Lower leg skin (tissue), 3 donors: ENCODE results near the gene MRPL12.

Experiments
- CTCF ChIP-seq, 3 donors: fragments of 450-650 bp; IDR thresholded peaks; one replicate each; pipeline ENCODE4 v1.5.1; 2016; ENCODE audit warnings: antibody characterized with exemption in 3 of 3, mild to moderate bottlenecking in 3 of 3, moderate library complexity in 2 of 3
- POLR2A ChIP-seq, 2 donors: fragments of 450-650 bp; IDR thresholded peaks; one replicate each; pipeline ENCODE4 v1.6.1; 2016 to 2017; ENCODE audit warnings: antibody characterized with exemption in 2 of 2, mild to moderate bottlenecking in 1 of 2, moderate library complexity in 1 of 2

GRCh38 chr17:81740395-81740961 lies 37.3 kb downstream of the MRPL12 start:
- TF ChIP-seq CTCF (IDR thresholded peaks at IDR 0.05) (no peak), POLR2A (IDR thresholded peaks at IDR 0.05) (no peak)
